ENCODE data around the gene MACIR. TPM values are rescaled to one million over a fixed set of nuclear protein-coding genes. Genes with fewer than 3 reads are reported as not detected.

MACIR gene
- total and polyA plus RNA-seq, 9 of the 15 experiments (the other 6 are each of a cell fraction or from before 2014, with no cell fraction given) = 1.4 to 11.6 (median 9.4) TPM

DNA sequence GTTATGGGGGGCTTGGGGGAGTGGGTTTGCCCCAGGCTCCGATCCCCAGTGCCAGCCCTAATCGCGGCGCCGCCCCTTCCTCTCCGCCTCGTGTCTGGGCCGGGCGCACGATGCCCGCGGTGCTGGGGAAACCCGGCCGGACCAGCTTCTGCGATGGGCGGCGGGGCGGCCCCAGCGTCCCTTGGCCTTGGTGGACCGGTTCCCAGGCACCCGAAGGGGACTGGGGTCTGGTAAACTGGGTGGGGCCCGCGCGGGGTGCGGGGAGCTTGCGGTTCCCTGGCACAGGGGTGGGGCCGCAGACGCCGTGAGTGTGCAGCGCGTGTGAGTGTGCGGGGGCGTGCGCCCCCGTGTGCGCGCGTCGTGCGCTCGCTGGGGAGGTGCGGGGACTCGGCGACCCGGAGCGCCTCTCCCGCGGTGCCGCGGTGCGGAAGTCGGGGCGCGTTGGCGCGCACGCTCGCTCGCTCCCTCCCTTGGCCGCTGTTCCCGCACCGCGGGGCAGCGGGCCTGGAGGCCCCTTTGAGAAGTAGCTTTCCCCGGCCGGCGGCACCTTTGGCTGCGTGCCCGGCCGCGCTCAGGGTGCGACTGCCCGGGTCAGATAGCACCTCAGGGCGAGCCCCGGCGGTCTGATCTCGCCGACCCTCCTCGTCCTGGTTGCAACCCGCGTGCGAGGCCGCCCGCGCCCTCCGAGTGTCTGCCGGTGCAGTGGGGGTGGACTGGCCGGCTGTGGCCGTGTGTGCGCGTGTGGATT, 568 bp downstream of the MACIR start (continued):
- TF ChIP-seq YBX1 (IDR thresholded peaks at IDR 0.05) = no peak
- TF ChIP-seq, protein P1, sequence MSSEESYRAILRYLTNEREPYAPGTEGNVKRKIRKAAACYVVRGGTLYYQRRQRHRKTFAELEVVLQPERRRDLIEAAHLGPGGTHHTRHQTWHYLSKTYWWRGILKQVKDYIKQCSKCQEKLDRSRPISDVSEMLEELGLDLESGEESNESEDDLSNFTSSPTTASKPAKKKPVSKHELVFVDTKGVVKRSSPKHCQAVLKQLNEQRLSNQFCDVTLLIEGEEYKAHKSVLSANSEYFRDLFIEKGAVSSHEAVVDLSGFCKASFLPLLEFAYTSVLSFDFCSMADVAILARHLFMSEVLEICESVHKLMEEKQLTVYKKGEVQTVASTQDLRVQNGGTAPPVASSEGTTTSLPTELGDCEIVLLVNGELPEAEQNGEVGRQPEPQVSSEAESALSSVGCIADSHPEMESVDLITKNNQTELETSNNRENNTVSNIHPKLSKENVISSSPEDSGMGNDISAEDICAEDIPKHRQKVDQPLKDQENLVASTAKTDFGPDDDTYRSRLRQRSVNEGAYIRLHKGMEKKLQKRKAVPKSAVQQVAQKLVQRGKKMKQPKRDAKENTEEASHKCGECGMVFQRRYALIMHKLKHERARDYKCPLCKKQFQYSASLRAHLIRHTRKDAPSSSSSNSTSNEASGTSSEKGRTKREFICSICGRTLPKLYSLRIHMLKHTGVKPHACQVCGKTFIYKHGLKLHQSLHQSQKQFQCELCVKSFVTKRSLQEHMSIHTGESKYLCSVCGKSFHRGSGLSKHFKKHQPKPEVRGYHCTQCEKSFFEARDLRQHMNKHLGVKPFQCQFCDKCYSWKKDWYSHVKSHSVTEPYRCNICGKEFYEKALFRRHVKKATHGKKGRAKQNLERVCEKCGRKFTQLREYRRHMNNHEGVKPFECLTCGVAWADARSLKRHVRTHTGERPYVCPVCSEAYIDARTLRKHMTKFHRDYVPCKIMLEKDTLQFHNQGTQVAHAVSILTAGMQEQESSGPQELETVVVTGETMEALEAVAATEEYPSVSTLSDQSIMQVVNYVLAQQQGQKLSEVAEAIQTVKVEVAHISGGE (CRISPR knock-in tag; IDR thresholded peaks at IDR 0.05) = peak in 1 of 3 experiments; percentile 63; a peak in 2 of 6 replicates
- no peak for TF ChIP-seq ATF1 (CRISPR knock-in tag; IDR thresholded peaks at IDR 0.05)
- TF ChIP-seq ATF1 (tag; IDR thresholded peaks at IDR 0.05) = peak; percentile 19; the same call in 1 of the 2 replicates
- TF ChIP-seq KAT7 (CRISPR knock-in tag; IDR thresholded peaks at IDR 0.05; ENCODE audit: borderline replicate concordance) = 0 out of 2 replicates have a peak, but pooled peaks have one; percentile 41
- TF ChIP-seq, protein P2, sequence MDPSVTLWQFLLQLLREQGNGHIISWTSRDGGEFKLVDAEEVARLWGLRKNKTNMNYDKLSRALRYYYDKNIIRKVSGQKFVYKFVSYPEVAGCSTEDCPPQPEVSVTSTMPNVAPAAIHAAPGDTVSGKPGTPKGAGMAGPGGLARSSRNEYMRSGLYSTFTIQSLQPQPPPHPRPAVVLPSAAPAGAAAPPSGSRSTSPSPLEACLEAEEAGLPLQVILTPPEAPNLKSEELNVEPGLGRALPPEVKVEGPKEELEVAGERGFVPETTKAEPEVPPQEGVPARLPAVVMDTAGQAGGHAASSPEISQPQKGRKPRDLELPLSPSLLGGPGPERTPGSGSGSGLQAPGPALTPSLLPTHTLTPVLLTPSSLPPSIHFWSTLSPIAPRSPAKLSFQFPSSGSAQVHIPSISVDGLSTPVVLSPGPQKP (CRISPR knock-in tag; IDR thresholded peaks at IDR 0.05) = 0 out of 2 replicates have a peak, but pooled peaks have one; percentile 40
- TF ChIP-seq TAF9B (IDR thresholded peaks at IDR 0.05; ENCODE audit: partially characterized antibody) = no peak
- peak; percentile 23 for TF ChIP-seq PCBP1 (IDR thresholded peaks at IDR 0.05; ENCODE audit: low read depth, low read length, poor library complexity, severe bottlenecking)
- TF ChIP-seq, protein P3, sequence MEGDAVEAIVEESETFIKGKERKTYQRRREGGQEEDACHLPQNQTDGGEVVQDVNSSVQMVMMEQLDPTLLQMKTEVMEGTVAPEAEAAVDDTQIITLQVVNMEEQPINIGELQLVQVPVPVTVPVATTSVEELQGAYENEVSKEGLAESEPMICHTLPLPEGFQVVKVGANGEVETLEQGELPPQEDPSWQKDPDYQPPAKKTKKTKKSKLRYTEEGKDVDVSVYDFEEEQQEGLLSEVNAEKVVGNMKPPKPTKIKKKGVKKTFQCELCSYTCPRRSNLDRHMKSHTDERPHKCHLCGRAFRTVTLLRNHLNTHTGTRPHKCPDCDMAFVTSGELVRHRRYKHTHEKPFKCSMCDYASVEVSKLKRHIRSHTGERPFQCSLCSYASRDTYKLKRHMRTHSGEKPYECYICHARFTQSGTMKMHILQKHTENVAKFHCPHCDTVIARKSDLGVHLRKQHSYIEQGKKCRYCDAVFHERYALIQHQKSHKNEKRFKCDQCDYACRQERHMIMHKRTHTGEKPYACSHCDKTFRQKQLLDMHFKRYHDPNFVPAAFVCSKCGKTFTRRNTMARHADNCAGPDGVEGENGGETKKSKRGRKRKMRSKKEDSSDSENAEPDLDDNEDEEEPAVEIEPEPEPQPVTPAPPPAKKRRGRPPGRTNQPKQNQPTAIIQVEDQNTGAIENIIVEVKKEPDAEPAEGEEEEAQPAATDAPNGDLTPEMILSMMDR (IDR thresholded peaks at IDR 0.05 in 2 of 3, conservative IDR thresholded peaks at IDR 0.05 in 1 of 3; ENCODE audit: insufficient read depth in 2 of 3, low read depth in 1 of 3, low read length in 3 of 3) = 0 out of 6 replicates have a peak, but pooled peaks of 1 of the 3 experiments have one; percentile 0
- TF ChIP-seq, protein P4, sequence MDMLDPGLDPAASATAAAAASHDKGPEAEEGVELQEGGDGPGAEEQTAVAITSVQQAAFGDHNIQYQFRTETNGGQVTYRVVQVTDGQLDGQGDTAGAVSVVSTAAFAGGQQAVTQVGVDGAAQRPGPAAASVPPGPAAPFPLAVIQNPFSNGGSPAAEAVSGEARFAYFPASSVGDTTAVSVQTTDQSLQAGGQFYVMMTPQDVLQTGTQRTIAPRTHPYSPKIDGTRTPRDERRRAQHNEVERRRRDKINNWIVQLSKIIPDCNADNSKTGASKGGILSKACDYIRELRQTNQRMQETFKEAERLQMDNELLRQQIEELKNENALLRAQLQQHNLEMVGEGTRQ (CRISPR knock-in tag; IDR thresholded peaks at IDR 0.05) = no peak
- peak; percentile 76 for TF ChIP-seq HMGN3 (IDR thresholded peaks at IDR 0.05; ENCODE audit: borderline replicate concordance, extremely low read depth, insufficient read length, low read depth, low read length)
- peak; percentile 50; the same call in 1 of the 2 replicates for TF ChIP-seq GATAD2B (IDR thresholded peaks at IDR 0.05; ENCODE audit: borderline replicate concordance)
- TF ChIP-seq, protein P5, sequence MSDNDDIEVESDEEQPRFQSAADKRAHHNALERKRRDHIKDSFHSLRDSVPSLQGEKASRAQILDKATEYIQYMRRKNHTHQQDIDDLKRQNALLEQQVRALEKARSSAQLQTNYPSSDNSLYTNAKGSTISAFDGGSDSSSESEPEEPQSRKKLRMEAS (CRISPR knock-in tag; IDR thresholded peaks at IDR 0.05) = peak; percentile 14; the same call in 1 of the 2 replicates
- peak; percentile 82 for TF ChIP-seq RBFOX2 (IDR thresholded peaks at IDR 0.05; ENCODE audit: low read depth, low read length)
- TF ChIP-seq MXI1 (IDR thresholded peaks at IDR 0.05; ENCODE audit: low read depth, low read length) = 0 out of 2 replicates have a peak, but pooled peaks have one; percentile 16
- TF ChIP-seq NCOR1 (IDR thresholded peaks at IDR 0.05) = peak; percentile 37; the same call in 1 of the 2 replicates
- peak in 1 of 2 experiments; percentile 53; a peak in 1 of 4 replicates for TF ChIP-seq MAZ (CRISPR knock-in tag; conservative IDR thresholded peaks at IDR 0.05 in 1 of 2, IDR thresholded peaks at IDR 0.05 in 1 of 2)
- TF ChIP-seq FOXK2 (conservative IDR thresholded peaks at IDR 0.05 in 1 of 2, IDR thresholded peaks at IDR 0.05 in 1 of 2; ENCODE audit: low read depth in 2 of 2) = no peak
